Transverse colon (tissue), 4 donors: ENCODE data around the gene TAS1R2.

ENCODE experiments used
- CTCF ChIP-seq, 5 experiments: fragments of 200-600 bp in 3 of 5; fragments of 450-650 bp in 2 of 5; sonication (generic) in 3 of 5; IDR thresholded peaks; 1 replicate in 2 of 5; 2 replicates in 3 of 5; pipeline ENCODE4 v1.5.1; 2016 to 2017; ENCODE audit warnings: antibody characterized with exemption in 5 of 5, inconsistent platforms in 3 of 5, mild to moderate bottlenecking in 2 of 5, moderate library complexity in 1 of 5
- EP300 ChIP-seq: sonication (generic); formaldehyde crosslinking; IDR thresholded peaks from one replicate; pipeline ENCODE4 v1.6.1; 2017; ENCODE audit warnings: antibody characterized with exemption, low read depth
- POLR2A ChIP-seq: fragments of 450-650 bp; IDR thresholded peaks from one replicate; pipeline ENCODE4 v1.6.1; 2016; ENCODE audit warnings: antibody characterized with exemption, mild to moderate bottlenecking, moderate library complexity
- POLR2AphosphoS5 ChIP-seq, 3 donors: sonication (generic); formaldehyde crosslinking; IDR thresholded peaks; one replicate each; pipeline ENCODE4 v1.6.1; 2016; ENCODE audit warnings: antibody characterized with exemption in 3 of 3

- TF ChIP-seq CTCF (IDR thresholded peaks at IDR 0.05) (no peak), POLR2AphosphoS5 (IDR thresholded peaks at IDR 0.05) (no peak), POLR2A (no peak), EP300 (no peak)
Observed at GRCh38 chr1:18794051-18794450, 65.4 kb downstream of the TAS1R2 start.
